HL-60/S4 (cell line): ENCODE data around the gene PCDHGB3.

Experiments used
- in situ Hi-C: fragments of 300-500 bp; cut with MboI; formaldehyde crosslinking; loops from 2 replicates; pipeline ENCODE4 v1.14.3; 2022; ENCODE audit warnings: low sequenced_read_pairs

PCDHGB3 gene

GRCh38 chr5:141415275-141415618 is 45.2 kb downstream of the PCDHGB3 start:
- in situ Hi-C loops = loop anchor here (10.0 kb wide), 1 partner anchor 140 kb away; no protein-coding TSS in a partner anchor

DNA sequence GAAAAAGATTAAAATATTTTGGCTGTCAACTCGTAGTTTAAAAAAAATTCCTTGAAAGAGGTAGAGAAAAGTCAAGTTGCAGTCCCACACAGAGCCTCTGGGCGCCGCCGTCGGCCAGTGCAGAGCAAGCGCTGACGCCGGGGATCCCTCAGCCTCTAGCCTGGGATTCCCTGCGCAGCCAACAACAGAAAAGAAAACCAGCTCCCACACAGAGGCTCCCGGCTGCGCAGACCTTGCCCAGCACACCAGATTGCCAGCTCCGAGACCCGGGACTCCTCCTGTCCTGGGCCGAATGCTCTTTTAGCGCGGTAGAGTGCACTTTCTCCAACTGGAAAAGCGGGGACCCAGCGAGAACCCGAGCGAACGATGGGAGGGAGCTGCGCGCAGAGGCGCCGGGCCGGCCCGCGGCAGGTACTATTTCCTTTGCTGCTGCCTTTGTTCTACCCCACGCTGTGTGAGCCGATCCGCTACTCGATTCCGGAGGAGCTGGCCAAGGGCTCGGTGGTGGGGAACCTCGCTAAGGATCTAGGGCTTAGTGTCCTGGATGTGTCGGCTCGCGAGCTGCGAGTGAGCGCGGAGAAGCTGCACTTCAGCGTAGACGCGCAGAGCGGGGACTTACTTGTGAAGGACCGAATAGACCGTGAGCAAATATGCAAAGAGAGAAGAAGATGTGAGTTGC is 47.6 kb downstream of the PCDHGB3 start, which contains the start of gene PCDHGB7:
Gene PCDHGB7 (plus strand): TSS at position 184 of the 679 bp plus-strand sequence. CDS start 183 bp downstream, at position 367.
- in situ Hi-C loops = loop anchor here (10.0 kb wide), 1 partner anchor 137 kb away; no protein-coding TSS in a partner anchor

DNA sequence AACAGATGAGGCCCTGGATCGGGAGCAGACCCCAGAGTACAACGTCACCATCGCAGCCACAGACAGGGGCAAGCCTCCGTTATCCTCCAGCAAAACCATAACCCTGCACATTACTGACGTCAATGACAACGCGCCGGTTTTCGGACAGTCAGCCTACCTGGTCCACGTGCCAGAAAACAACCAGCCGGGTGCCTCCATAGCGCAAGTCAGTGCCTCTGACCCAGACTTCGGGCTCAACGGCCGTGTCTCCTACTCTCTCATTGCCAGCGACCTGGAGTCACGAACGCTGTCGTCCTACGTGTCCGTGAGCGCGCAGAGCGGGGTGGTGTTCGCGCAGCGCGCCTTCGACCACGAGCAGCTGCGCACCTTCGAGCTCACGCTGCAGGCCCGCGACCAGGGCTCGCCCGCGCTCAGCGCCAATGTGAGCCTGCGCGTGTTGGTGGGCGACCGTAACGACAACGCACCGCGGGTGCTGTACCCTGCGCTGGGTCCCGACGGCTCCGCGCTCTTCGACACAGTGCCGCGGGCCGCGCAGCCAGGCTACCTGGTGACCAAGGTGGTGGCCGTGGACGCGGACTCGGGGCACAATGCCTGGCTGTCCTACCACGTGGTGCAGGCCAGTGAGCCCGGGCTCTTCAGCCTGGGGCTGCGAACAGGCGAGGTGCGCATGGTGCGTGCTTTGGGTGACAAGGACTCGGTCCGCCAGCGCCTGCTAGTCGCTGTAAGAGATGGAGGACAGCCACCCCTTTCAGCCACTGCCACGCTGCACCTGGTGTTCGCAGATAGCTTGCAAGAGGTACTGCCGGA is 49.2 kb downstream of the PCDHGB3 start:
- in situ Hi-C loops = loop anchor here (10.0 kb wide), 1 partner anchor 136 kb away; no protein-coding TSS in a partner anchor

- in situ Hi-C loops = no loop called here
Observed at GRCh38 chr5:141420855-141421488, 50.9 kb downstream of the PCDHGB3 start, which contains the start of gene PCDHGA11. Gene PCDHGA11, plus strand, starts transcription at chr5:141421051. Its CDS starts 177 bp downstream, at chr5:141421228.

DNA sequence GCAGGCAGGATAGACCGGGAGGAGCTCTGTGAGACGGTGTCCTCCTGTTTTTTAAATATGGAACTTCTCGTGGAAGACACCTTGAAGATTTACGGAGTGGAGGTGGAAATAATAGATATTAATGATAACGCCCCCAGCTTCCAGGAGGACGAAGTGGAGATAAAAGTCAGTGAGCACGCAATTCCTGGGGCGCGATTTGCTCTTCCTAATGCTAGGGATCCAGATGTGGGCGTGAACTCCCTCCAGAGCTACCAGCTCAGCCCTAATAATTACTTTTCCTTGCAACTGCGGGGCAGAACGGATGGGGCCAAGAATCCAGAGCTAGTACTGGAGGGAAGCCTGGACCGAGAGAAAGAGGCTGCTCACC is 51.4 kb downstream of the PCDHGB3 start:
- in situ Hi-C loops = no loop called here
